HepG2 (cell line): ENCODE measurements around the gene ANKRD11. TPM values are rescaled to one million over a fixed set of nuclear protein-coding genes. Genes with fewer than 3 reads are reported as not detected.

Source experiments
- GTF3A ChIP-seq: sonication (generic); formaldehyde crosslinking; conservative IDR thresholded peaks from 2 replicates; pipeline ENCODE4 v1.4.0; 2020; ENCODE audit warnings: mild to moderate bottlenecking, missing genetic modification reagents
- HNF1A ChIP-seq, 2 experiments: sonication (generic) in 1 of 2; formaldehyde crosslinking in 1 of 2; IDR thresholded peaks; 2 replicates each; pipeline versions ENCODE4 v1.4.0 to v1.6.1; 2016 to 2020; ENCODE audit warnings: borderline replicate concordance in 1 of 2, low read depth in 1 of 2, mild to moderate bottlenecking in 1 of 2, missing genetic modification reagents in 1 of 2
- POLR2AphosphoS2 ChIP-seq: IDR thresholded peaks from 2 replicates; pipeline ENCODE4 v1.6.1; 2011; ENCODE audit warnings: low read depth, low read length, improper control_type of control experiment
- RERE ChIP-seq: IDR thresholded peaks from 2 replicates; pipeline ENCODE4 v1.6.1; 2016; ENCODE audit warnings: low read depth, missing genetic modification reagents, missing compliant biosample characterization
- ZFYVE20 ChIP-seq: sonication (generic); formaldehyde crosslinking; IDR thresholded peaks from 2 replicates; pipeline ENCODE4 v1.8.0; 2023; ENCODE audit warnings: low read depth, mild to moderate bottlenecking, moderate library complexity, missing genetic modification reagents, borderline replicate concordance
- ZMYM3 ChIP-seq: sonication (generic); formaldehyde crosslinking; IDR thresholded peaks from 2 replicates; pipeline ENCODE4 v1.5.1; 2020; ENCODE audit warnings: mild to moderate bottlenecking, missing genetic modification reagents
- polyA plus RNA-seq, 8 experiments: library from polyadenylated mRNA; depleted of rRNA in 3 of 8; stranded (reverse) in 7 of 8; unstranded in 1 of 8; fragments of >200 nt; fragmentation: Illumina TruSeq in 4 of 8; extraction: Trizol in 4 of 8; gene quantifications; 2 replicates each; pipeline versions ENCODE4 v1.2.1 to v1.2.3, GENCODE V29; 2011 to 2016; ENCODE audit warnings: low read depth in 4 of 8, missing spikeins in 1 of 8, mixed read lengths in 1 of 8; ENCODE audit not compliant: insufficient read depth in 1 of 8
- total RNA-seq, 5 experiments: library from RNA; depleted of rRNA; stranded (reverse); fragments of >200 nt; fragmentation: Illumina TruSeq; extraction: Trizol; gene quantifications; 2 replicates each; pipeline ENCODE4 v1.2.3, GENCODE V29; 2016; ENCODE audit warnings: low read depth in 1 of 5
- TF ChIP-seq, protein P1 (sequence below): sonication (generic); formaldehyde crosslinking; IDR thresholded peaks from 2 replicates; pipeline ENCODE4 v1.8.0; 2022; ENCODE audit warnings: mild to moderate bottlenecking, missing genetic modification reagents; ENCODE audit not compliant: insufficient replicate concordance
- TF ChIP-seq, protein P2 (sequence below): sonication (generic); formaldehyde crosslinking; IDR thresholded peaks from 2 replicates; pipeline ENCODE4 v1.5.1; 2020; ENCODE audit warnings: missing genetic modification reagents, mild to moderate bottlenecking, borderline replicate concordance
- TF ChIP-seq, protein P3 (sequence below): sonication (generic); formaldehyde crosslinking; conservative IDR thresholded peaks from 2 replicates; pipeline ENCODE4 v1.8.1; 2023; ENCODE audit warnings: missing genetic modification reagents

ANKRD11 gene
- total and polyA plus RNA-seq, 2 of the 13 experiments (the other 11 are each of a cell fraction or from before 2014, with no cell fraction given) = 21.4 to 38.4 TPM

GRCh38 chr16:89345642-89346150 is 144.7 kb downstream of the ANKRD11 start (continued):
- TF ChIP-seq HNF1A (IDR thresholded peaks at IDR 0.05; ENCODE audit: low read depth) (no peak), HNF1A (CRISPR knock-in tag; IDR thresholded peaks at IDR 0.05; ENCODE audit: borderline replicate concordance) (0 out of 2 replicates have a peak, but pooled peaks have one; percentile 40), GTF3A (CRISPR knock-in tag) (0 out of 2 replicates have a peak, but pooled peaks have one; percentile 34), ZMYM3 (peak; percentile 76), RERE (CRISPR knock-in tag) (0 out of 2 replicates have a peak, but pooled peaks have one; percentile 16), POLR2AphosphoS2 (no peak), ZFYVE20 (CRISPR knock-in tag) (no peak)
- TF ChIP-seq, protein P1, sequence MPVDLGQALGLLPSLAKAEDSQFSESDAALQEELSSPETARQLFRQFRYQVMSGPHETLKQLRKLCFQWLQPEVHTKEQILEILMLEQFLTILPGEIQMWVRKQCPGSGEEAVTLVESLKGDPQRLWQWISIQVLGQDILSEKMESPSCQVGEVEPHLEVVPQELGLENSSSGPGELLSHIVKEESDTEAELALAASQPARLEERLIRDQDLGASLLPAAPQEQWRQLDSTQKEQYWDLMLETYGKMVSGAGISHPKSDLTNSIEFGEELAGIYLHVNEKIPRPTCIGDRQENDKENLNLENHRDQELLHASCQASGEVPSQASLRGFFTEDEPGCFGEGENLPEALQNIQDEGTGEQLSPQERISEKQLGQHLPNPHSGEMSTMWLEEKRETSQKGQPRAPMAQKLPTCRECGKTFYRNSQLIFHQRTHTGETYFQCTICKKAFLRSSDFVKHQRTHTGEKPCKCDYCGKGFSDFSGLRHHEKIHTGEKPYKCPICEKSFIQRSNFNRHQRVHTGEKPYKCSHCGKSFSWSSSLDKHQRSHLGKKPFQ = peak; percentile 92
- TF ChIP-seq, protein P2, sequence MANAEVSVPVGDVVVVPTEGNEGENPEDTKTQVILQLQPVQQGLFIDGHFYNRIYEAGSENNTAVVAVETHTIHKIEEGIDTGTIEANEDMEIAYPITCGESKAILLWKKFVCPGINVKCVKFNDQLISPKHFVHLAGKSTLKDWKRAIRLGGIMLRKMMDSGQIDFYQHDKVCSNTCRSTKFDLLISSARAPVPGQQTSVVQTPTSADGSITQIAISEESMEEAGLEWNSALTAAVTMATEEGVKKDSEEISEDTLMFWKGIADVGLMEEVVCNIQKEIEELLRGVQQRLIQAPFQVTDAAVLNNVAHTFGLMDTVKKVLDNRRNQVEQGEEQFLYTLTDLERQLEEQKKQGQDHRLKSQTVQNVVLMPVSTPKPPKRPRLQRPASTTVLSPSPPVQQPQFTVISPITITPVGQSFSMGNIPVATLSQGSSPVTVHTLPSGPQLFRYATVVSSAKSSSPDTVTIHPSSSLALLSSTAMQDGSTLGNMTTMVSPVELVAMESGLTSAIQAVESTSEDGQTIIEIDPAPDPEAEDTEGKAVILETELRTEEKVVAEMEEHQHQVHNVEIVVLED = 0 out of 2 replicates have a peak, but pooled peaks have one; percentile 26
- TF ChIP-seq, protein P3, sequence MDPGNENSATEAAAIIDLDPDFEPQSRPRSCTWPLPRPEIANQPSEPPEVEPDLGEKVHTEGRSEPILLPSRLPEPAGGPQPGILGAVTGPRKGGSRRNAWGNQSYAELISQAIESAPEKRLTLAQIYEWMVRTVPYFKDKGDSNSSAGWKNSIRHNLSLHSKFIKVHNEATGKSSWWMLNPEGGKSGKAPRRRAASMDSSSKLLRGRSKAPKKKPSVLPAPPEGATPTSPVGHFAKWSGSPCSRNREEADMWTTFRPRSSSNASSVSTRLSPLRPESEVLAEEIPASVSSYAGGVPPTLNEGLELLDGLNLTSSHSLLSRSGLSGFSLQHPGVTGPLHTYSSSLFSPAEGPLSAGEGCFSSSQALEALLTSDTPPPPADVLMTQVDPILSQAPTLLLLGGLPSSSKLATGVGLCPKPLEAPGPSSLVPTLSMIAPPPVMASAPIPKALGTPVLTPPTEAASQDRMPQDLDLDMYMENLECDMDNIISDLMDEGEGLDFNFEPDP (CRISPR knock-in tag) = no peak
